A549 (cell line): ENCODE data around the gene SSNA1.

Source experiments
- CEBPB ChIP-seq, 2 experiments: fragments of >200 bp in 1 of 2; sonication (Bioruptor Twin) in 1 of 2; formaldehyde crosslinking in 1 of 2; IDR thresholded peaks; 2 replicates each; pipeline ENCODE4 v1.6.1; 2012 to 2016
- CHD2 ChIP-seq: fragments of 150-350 bp; IDR thresholded peaks from 2 replicates; pipeline ENCODE4 v1.6.1; 2014; ENCODE audit warnings: low read length; ENCODE audit not compliant: partially characterized antibody
- CTCF ChIP-seq: fragments of >200 bp; sonication (Bioruptor Twin); formaldehyde crosslinking; IDR thresholded peaks from 3 replicates; pipeline ENCODE4 v1.5.1; 2016
- EHMT2 ChIP-seq: fragments of 200-600 bp; sonication (generic); IDR thresholded peaks from 2 replicates; pipeline ENCODE4 v1.6.1; 2016; ENCODE audit warnings: antibody characterized with exemption, low read depth, mild to moderate bottlenecking, moderate library complexity
- KDM5A ChIP-seq: fragments of 200-600 bp; sonication (generic); IDR thresholded peaks from 2 replicates; pipeline ENCODE4 v1.6.1; 2016; ENCODE audit warnings: antibody characterized with exemption, mild to moderate bottlenecking
- MAFK ChIP-seq: fragments of 450-650 bp; IDR thresholded peaks from 2 replicates; pipeline ENCODE4 v1.6.1; 2014; ENCODE audit not compliant: partially characterized antibody
- MAX ChIP-seq: IDR thresholded peaks from 2 replicates; pipeline ENCODE4 v1.6.1; 2012
- PBX3 ChIP-seq: IDR thresholded peaks from 2 replicates; pipeline ENCODE4 v1.6.1; 2012
- PHF8 ChIP-seq: fragments of 200-600 bp; sonication (generic); IDR thresholded peaks from 2 replicates; pipeline ENCODE4 v1.6.1; 2016; ENCODE audit warnings: low read depth, mild to moderate bottlenecking, antibody characterized with exemption, moderate library complexity, borderline replicate concordance
- POLR2A ChIP-seq: IDR thresholded peaks from 2 replicates; pipeline ENCODE4 v1.6.1; 2012; ENCODE audit warnings: mild to moderate bottlenecking, low read length
- RFX5 ChIP-seq: fragments of 450-650 bp; IDR thresholded peaks from 2 replicates; pipeline ENCODE4 v1.7.1; 2014; ENCODE audit warnings: antibody characterized with exemption, mild to moderate bottlenecking, moderate library complexity
- USF2 ChIP-seq: fragments of 450-650 bp; IDR thresholded peaks from 2 replicates; pipeline ENCODE4 v1.6.1; 2014; ENCODE audit warnings: antibody characterized with exemption
- ZC3H11A ChIP-seq: fragments of 450-650 bp; IDR thresholded peaks from 2 replicates; pipeline ENCODE4 v1.6.1; 2014; ENCODE audit warnings: antibody characterized with exemption, mild to moderate bottlenecking
- ZSCAN20 ChIP-seq: fragments of 250-450 bp; sonication (Bioruptor Pico); IDR thresholded peaks from 2 replicates; pipeline ENCODE4 v1.8.0; 2022; ENCODE audit warnings: mild to moderate bottlenecking, moderate library complexity

GRCh38 chr9:137172901-137173795 is 15.3 kb upstream of the SSNA1 start:
- TF ChIP-seq PBX3 (no peak), CTCF (no peak), POLR2A (no peak), KDM5A (no peak), RFX5 (no peak), CHD2 (no peak), ZSCAN20 (CRISPR knock-in tag) (no peak), EHMT2 (no peak), MAFK (no peak), MAX (no peak), PHF8 (no peak), CEBPB (IDR thresholded peaks at IDR 0.05) (no peak), ZC3H11A (no peak), USF2 (no peak)
